ENCODE measurements around the gene CENPH.
A peak's percentile ranks its signal among the peaks of the same experiment; 100 is the strongest.
"Not testable (repeated sequence)": the region's sequence is repeated elsewhere in the genome, so short reads cannot be mapped to it uniquely, and the experiment has no call there.

The CENPH gene

DNA sequence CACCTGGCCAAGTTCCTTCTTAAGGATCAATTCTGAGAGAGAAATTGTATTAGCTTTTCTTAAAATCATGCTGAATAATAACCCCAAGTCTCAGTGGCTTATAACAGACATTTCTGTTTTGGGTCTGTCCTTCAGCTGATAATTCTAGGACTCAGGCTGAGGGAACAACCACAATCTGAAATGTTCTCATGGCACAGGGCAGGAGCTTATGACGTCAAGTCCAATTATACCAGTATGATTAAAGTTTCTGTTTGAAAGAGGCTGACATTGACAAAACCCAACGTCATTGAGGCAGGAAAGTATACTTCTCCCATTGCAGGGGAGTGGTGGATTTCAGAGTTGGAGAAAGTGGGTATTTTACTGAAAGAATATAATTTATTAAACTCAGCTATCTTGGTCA is 21.8 kb downstream of the CENPH start:
- no peak for DNase-seq

DNA sequence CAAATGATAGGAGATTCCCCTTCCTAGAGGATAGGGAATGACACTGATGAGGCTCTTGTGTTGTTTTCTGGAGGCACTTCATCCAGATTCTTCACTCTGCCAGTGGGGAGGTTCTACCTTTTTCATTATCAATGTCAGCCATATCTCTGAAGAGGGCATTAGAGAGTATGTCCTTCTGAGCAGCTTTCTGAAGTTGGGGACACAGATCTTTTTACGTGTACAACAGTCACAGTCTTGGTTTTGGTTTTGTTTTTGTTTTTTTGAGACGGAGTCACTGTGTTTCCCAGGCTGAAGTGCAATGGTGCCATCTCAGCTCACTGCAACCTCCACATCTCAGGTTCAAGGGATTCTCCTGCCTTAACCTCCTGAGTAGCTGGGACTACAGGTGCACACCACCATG is 22.6 kb downstream of the CENPH start:
- no peak for DNase-seq

DNA sequence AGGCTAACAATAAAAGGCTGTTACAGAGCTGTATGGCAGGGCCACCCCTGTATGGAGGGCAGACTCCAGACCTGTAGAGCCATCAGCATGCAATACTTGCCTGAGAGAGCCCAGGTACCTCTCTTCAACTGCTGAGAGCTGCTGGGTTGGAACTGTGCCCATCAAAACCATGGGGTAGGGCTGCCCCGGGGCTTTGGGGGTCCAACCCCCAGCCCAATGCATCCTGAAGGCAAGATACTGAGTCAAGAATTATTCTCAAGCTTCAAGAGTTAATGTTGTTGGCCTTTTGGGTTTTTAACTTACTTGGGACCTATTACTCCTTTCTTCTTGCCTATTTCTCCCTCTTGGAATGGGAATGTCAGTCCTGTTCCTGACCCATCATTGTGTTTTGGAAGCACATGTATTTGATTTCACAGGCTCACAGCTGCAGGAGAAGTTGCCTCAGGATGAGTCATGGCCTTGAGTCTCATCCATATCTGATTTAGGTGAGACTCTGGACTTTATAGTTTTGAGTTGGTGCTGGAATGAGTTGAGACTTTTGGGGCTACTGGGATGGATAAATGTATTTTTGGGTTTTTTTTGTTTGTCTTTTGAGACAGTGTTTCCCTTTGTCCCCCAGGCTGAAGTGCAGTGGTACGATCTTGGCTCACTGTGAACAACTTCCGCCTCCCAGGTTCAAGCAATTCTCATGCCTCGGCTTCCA is 24.3 kb downstream of the CENPH start:
- DNase-seq = no peak

DNA sequence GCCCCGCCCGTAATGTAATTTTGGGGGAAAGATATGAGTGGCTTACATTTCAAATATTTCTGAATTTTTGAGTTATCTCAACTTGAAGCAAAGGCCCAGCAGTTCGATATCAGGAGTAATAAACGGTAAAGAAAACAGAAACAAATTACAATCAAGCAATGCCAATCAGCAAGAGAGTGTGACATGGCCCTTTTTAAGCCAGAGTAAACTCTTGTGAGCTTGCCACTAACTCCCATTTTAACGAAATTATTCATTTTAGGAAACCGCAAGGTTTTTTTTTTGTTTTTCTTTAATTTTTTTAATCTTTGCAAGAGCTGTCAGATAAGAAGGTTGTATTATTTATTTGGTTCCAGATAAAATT is 27.7 kb downstream of the CENPH start:
- no peak for DNase-seq

DNA sequence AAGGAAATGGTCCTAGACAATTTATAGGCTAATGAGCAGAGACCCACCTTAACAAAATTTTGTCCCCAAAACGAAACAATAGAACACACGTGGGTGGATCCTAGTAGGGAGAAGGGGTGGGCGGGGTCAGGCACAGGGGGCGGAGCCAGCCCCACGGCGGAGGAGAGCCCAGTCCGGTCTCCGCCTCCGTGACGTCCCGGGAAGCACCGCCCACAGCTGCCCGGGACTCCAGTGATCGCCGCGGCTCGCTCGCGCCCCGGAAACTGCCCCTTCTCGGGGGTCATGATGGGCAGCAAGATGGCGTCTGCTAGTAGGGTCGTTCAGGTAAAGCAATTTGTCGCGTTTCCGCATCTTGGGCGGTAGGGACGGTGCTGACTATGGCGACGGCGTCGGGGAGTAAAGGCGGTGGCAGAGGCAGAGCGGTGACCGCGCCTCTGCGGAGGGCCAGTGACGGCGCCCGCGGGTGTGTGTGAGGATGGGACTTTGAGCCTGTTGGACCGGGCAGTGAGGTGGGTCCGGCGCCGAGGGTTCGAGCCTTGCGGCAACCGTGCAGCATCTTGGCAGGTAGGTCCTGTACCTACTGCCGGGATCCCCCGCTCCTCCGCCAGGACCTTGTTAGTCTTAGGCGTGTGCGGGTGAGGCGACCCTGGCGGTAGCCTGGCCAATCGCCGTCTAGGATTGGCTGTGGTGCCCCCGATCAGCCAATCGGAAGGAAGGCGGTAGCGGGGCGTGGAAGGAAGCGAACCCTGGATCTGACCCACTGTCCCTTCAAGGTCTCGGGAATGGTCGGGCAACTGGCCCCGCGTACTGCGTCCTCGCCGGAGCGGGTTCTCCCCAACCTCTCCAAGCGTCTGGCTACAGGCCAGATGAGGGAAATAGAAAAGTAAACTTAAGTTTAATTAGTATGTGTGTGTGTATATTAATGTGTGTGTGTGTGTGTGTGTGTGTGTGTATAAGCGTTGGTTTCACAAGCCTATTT is 28.5 kb downstream of the CENPH start:
- DNase-seq = peak; percentile 82 to 90

DNA sequence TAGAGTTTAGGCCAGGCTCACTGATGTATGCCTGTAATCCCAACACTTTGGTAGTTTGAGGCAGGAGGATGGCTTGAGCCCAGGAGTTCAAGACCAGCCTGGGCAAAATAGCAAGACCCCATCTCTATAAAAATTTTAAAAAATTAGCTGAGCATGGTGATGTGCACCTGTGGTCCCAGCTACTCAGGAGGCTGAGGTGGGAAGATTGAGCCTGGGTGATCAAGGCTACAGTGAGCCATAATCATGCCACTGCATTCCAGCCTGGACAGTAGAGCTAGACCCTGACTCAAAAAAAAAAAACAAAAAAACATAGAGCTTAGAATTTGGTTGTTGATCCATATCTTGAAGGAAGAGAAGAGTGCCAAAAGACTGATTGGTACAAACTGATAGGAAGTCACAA is 30.6 kb downstream of the CENPH start:
- no peak for DNase-seq

DNA sequence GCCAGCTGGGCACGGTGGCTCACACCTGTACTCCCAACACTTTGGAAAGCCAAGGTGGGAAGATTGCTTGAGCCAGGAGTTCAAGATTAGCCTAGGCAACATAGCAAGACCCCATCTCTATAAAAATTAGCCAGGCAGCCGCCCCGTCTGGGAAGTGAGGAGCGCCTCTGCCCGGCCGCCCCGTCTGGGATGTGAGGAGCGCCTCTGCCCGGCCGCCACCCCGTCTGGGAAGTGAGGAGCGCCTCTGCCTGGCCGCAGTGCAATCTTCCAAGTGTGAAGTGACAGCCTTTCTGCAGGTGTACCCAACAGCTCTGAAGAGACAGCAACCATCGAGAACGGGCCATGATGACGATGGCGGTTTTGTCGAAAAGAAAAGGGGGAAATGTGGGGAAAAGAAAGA is 31.0 kb downstream of the CENPH start:
- not testable (repeated sequence) for DNase-seq

DNA sequence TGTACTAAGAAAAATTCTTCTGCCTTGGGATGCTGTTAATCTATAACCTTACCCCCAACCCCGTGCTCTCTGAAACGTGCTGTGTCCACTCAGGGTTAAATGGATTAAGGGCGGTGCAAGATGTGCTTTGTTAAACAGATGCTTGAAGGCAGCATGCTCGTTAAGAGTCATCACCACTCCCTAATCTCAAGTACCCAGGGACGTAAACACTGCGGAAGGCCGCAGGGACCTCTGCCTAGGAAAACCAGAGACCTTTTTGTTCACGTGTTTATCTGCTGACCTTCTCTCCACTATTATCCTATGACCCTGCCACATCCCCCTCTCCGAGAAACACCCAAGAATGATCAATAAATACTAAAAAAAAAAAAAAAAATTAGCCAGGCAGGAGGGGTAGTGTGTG is 31.4 kb downstream of the CENPH start:
- DNase-seq = peak in 1 of 2 experiments; percentile 11

DNA sequence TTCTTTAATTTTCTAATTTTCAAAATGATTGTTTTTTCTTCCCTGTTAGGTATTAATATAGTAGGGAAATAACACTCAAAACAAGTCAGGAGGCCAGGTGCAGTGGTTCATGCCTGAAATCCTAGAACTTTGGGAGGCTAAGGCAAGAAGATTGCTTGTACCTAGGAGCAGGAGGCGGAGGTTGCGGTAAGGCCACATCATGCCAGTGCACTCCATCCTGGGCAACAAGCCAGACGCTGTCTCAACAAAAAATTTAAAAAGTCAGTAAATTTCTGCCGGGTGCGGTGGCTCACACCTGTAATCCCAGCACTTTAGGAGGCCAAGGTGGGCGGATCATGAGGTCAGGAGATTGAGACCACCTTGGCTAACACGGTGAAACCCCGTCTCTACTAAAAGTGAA is 35.1 kb downstream of the CENPH start:
- DNase-seq = no peak

DNA sequence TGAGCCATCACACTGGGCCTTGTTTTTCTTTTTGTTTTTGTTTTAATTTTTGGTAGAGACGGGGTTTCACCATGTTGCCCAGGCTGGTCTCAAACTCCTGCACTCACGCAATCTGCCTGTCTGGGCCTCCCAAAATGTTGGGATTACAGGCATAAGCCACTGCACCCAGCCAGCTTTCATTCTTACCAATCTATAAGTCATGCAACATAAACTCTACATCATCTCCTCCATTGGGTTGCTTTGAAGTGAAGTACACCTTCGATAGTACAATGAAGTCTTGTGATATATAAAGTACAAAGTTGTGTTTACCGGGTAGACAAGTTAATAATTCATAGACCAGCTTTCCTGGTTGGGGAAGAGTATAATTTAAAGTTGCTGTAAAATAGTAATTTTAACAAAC is 36.5 kb downstream of the CENPH start:
- no peak for DNase-seq

DNA sequence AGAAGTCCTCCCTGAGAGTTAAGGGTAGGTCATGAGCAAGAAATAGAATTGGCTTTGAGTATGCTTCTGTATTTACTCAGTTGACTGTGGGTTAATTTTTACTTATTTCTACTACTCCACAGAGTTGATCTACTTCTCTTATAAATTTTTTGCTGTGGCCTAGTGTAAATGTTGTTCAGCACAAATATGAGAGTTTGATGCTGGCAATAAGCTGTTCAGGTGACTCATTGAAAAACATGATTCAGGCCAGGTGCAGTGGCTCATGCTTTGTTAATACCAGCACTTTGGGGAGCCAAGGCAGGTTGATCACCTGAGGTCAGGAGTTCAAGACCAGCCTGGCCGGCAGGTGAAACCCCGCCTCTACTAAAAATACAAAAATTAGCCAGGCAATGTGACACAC is 40.8 kb downstream of the CENPH start:
- DNase-seq = no peak

DNA sequence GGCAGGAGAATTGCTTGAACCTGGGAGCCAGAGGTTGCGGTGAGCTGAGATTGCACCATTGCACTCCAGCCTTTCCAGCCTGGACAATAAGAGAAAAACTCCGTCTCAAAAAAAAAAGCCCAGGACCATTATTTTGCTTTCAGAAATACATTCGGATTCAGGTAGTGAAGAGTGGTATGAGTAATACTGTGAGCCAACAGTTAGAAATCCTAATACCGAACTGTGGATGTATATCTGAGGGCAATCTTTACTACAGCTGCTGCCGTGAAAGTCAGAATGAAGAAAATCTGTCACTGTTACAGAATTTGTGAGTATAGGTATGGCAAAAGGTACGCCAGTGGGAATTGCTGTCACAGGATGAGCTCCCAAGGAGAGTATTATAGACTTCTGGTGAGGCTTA is 41.9 kb downstream of the CENPH start:
- DNase-seq = no peak

DNA sequence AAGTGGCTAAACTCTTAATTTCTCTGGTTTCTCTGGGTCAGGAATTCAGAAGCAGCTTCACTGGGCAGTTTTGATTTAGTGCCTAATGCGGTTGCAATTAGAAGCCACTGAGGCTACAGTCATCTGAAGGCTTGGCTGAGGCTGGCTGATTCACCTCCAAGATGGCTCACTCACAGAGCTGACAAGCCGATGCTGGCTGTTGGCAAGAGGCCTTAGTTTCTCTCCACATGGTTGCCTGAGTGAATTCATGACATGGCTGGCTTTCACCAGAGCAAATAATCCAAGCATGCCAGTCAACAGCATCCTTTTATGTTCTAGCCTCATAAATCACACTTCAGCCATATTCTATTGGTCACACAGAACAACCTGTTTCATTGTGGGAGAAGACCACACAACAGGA is 42.5 kb downstream of the CENPH start:
- no peak for DNase-seq

DNA sequence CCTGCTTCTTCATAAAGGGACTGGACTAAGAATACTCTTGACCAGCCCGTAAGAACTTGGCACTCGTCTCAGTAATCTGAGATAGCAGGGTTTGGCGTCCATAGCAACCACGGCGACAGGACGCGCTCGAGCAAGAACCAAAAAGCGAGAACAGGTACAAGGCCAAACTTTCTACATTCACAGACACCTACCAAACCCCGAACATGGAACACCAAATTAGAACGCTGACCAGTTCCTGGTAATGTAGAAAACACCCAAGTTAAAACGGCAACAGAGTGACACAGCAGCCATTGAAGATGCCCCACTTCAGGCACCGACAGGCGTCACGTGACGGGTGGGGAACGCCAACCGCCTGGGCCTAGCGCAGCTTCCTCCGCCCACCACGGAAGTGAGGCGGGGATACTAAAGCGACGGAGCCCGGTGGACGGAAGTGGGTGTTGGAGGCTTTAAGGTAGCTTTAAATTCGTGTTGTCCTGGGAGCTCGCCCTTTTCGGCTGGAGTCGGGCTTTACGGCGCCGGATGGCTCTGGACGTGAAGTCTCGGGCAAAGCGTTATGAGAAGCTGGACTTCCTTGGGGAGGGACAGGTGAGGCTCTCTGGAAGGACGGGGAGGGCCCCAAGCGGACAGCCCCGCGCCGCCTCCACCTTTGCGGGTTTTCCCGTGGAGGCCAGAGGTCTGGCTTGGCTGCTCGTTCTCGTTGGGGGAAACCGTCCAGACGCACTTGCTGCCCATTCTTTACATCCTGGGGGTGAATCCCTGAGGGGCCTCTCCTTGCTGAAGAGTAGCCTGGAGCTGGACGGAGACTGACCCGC is 45.3 kb downstream of the CENPH start, which contains the start of gene CDK7:
TSS of gene CDK7 (plus strand) at position 430 of the 812 bp plus-strand sequence. CDS start at position 520, 90 bp downstream.
- DNase-seq = peak; percentile 79 to 82

DNA sequence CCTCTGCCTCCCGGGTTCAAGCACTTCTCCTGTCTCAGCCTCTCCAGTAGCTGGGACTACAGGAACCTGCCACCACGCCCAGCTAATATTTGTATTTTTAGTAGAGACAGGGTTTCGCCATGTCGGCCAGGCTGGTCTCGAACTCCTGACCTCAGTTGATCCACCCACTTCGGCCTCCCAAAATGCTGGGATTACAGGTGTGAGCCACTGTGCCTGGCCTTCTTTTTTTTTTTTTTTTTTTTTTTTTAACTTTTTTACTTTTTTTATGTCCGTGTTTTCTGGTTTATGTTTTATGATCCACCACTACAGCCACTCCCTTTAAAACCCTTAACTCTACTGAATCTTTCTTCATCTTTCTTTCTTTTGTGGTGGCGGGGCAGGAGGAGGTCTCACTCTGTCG is 47.4 kb downstream of the CENPH start:
- not testable (repeated sequence) for DNase-seq

DNA sequence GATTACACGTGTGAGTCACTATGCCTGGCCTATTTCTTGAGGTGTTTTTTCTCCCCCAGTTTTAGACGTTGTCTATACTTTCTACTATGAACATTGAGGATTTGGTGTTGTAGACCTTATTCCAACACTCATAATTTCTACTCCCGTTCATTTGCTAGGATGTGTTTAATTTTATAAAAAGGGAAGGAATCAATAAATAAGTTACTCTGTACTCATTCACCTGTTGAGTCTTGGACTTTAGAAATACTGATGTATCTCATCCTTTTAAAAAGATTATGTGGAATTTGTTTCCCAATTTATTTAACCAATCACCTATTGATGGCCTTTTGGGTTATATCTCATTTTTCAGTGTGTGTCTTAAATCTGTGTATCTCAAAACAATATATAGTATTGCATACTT is 48.5 kb downstream of the CENPH start:
- no peak for DNase-seq

DNA sequence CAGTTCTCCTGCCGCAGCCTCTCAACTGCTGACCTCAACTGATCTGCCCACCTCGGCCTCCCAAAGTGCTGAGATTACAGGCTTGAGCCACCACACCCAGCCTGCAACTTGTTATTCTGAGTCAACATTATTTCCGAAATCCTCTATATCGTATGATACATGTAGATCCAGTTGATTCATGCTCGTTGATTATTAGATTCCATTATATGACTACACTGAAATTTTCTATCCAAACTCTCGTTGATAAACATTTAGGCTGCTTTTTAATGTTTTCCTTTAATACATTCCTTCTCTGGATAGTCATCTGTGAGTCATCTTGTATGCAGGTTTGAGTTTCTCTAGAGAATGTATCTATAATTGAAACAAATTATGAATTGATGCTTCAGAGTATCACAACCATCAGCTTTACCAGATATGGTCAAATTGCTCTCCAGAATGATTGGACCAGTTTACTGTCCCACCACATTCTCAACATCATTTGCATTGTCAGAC is 49.4 kb downstream of the CENPH start:
- no peak for DNase-seq

DNA sequence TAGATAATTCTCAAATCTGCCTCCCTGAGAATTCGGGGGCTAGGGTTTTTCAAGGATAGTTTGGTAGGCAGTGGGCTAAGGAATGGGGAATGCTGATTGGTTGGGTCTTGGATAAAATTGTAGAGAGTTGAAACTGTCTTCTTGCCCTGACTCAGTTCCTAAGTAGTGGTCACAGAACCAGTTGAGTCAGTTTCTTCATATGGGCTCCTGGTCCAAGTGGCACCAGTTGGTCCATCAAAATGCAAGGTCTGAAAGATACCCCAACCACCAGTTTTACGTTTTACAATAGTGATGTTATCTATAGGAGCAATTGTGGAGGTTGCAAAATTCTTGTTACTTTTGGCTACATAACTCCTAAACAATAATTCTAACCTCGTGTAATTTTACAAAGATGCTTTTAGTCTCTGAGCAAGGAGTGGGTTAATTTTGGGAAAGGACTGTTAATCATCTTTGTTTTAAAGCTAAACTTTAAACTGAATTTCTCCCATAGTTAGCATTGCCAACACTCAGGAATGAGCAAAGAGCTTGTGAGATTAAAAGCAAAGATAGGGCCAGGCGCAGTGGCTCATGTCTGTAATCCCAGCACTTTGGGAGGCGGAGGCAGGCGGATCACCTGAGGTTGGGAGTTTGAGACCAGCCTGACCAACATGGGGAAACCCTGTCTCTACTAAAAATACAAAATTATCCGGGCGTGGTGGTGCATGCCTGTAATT is 53.0 kb downstream of the CENPH start:
- DNase-seq = no peak

DNA sequence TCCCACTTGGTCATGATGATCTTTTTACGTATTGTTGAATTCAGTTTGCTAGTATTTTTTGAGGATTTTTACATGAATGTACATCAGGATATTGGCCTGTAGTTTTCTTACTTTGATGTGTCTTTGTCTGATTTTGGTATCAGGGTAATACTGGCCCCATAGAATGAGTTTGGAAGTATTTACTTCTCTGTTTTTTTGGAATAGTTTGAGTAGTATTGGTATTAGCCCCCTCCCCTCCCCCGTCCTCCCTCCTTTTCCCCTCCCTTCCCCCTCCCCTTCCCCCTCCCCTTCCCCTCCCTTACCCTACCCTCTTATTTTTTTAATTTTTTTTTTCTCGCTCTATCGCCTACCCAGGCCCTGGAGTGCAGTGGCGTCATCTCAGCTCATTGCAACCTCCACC is 55.6 kb downstream of the CENPH start:
- DNase-seq = no peak

DNA sequence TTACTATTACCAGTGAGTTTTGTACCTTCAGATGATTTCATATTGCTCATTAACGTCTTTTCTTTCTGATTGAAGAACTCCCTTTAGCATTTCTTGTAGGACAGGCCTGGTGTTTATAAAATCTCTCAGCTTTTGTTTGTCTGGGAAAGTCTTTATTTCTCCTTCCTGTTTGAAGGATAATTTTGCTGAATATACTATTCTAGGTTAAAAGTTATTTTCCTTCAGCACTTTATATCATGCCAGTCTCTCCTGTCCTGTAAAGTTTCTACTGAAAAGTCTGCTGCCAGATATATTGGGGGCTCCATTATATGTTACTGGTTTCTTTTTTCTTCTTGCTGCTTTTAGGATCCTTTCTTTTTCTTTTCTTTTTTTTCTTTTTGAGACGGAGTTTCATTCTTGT is 58.6 kb downstream of the CENPH start:
- DNase-seq = no peak

DNA sequence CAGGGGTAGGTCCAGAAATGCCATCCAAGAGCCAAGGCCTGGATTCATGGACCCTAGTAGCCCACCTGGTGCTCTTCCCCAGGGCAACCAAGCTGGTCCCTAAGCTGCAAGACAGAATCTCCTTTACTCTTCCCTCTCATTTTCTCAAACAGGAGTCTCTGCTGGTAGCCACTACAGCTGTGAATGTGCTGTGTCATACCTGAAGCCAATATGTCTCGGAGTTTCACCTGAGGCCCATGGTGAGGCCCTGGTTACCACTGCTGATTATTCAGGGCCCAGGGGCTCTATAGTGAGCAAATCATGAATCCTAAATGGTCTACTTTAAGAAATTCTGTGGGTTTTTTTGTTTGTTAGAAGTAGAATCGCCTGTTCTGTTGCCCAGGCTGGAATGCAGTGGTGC is 61.2 kb downstream of the CENPH start:
- no peak for DNase-seq

DNA sequence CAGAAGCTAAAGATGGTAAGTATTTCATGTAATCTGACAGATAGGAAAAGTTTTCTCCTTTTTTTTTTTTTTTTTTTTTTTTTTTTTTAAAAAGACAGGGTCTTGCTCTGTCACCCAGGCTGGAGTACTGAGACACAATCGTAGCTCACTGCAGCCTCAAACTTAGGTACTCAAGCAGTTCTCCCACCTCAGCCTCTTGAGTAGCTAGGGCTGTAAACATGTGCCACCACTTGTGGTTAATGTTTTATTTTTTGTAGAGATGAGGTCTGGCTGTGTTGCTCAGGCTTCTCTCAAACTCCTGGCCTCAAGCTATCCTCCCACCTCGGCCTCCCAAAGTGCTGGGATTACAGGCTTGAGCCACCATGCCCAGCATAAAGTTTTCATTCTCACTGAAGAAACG is 63.1 kb downstream of the CENPH start:
- no peak for DNase-seq
